GM03348 (cell line): ENCODE measurements around the gene MAP2.
"Not testable (repeated sequence)": the region's sequence is repeated elsewhere in the genome, so short reads cannot be mapped to it uniquely, and the experiment has no call there.

Experiments
- DNase-seq: peaks from one replicate; pipeline ENCODE4 v3.0.0; 2012; ENCODE audit warnings: low spot score

Gene MAP2

DNA sequence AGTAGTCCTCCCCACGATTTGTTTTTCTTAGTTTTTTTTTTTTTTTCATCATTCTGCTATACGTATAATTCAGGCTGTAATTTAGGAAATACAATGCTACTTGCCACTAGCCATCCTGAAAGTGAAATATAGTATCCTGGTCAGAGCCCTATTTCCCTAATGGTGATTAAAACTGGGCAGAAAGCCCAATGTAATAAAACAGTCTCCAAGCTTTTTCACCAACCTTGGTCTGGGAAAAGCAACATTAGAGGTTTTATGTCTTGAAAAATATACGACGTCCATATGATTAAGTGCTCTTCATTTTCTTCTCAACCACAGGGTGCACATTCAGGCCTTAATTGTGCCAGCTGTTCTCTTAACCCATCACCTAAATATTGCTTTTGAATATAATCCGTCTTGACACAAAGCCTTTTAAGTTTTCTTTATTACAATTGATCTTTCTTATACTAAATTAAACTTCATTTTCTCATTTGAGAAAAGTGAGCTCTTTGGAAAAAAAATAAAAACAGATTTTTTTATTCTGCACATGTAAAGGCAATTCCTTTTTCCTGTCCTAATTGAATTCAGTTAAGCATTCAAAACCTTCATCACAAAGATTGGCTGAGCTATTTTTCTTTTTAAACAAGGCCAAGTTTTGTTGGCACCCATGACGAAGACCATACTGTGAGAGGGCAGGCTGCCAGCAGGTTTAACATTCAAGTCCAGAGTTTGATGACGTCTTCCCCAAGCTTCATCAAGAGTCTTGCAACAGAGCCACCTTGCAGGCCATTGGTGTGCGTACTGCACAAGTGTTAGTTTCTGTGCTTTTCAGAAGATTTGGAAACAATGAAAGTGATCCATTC is 52.7 kb downstream of the MAP2 start:
- no peak for DNase-seq

DNA sequence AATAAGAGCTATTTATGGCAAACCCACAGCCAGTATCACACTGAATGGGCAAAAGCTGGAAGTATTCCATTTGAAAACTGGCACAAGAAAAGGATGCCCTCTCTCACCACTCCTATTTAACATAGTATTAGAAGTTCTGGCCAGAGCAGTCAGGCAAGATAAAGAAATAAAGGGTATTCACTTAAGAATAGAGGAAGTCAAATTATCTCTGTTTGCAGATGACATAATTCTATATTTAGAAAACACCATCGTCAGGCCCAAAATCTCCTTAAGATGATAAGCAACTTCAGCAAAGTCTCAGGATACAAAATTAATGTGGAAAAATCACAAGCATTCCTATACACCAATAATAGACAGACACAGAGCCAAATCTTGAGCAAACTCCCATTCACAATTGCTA is 68.4 kb downstream of the MAP2 start:
- DNase-seq, result not testable (repeated sequence)

DNA sequence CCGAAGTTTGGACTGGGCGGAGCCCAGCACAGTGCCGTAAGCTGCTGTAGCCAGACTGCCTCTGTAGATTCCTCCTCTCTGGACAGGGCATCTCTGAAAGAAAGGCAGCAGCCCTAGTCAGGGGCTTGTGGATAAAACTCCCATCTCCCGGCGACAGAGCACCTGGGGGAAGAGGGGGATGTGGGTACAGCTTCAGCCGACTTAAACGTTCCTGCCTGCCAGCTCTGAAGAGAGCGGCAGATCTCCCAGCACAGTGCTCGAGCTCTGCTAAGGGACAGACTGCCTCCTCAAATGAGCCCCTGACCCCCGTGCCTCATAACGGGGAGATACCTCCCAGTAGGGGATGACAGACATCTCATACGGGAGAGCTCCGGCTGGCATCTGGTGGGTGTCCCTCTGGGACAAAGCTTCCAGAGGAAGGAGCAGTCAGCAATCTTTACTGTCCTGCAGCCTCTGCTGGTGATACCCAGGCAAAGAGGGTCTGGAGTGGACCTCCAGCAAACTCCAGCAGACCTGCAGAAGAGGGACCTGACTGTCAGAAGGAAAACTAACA is 71.3 kb downstream of the MAP2 start:
- not testable (repeated sequence) for DNase-seq

DNA sequence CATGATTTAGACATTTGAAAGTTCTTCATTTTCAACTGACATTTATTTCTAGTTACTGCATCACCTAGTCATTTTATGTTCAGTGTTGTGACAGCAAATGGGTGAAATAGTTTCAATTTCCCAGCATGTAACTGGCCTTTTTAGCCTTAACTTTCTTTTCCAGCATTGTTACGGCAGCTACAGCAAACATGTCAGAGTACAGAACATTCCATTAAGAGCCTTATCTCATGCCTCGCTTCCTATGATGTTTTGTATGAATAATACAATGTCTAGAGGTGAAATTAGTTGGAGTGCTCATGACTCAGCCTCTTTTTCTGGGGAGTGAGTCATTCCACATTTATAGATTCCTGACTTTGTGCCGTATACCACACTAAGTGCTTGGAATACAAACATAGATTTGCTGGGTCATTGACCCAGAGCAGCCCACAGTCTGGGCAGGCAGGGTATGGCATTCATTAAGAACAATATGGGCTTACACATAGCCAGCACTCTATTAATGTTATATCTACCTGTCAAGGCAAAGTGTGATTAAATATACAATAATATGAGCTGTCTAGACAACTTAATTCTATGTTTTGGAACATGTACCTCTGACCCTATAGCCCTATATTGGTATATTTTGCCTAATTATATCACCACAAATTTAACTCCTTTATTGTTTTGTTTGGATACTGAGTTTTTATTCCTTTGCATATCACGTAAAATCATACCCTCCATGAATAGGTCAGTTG is 72.2 kb downstream of the MAP2 start:
- DNase-seq, result peak; percentile 83

DNA sequence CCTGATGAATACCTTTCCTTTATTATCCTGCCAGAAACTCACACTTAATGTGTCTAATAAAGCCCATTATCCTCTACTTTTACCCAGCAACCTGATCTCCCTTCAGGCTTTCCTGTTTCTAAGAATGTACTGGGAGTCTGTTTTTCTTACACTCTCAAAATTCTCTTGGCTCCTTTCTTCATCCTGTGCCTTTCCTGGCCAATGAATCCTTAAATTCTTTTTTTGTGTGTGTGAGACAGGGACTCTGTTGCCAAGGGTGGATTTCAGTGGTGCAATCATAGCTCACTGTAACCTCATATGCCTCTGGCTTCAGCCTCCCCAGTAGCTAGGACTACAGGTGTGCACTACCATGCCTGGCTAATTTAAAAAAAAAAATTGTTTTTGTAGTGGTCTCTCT is 72.7 kb downstream of the MAP2 start:
- DNase-seq, result peak; percentile 24

DNA sequence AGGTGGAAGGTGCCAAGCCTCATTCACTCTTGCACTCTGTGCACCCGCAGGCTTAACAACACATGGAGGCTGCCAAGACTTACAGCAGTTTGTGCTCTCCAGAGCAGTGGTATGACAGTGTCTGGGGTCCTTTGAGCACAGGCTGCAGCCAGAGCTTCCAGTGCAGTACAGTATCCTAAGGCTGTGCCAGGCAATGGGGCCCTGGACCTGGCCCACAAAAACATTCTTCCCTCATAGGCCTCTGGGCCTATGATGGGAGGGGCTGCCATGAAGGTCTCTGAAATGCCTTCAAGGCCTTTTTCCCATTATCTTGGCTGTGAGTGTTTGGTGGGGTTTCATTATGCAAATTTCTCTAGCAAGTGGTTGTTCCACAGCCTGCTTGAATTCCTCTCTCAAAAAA is 74.8 kb downstream of the MAP2 start:
- no peak for DNase-seq

DNA sequence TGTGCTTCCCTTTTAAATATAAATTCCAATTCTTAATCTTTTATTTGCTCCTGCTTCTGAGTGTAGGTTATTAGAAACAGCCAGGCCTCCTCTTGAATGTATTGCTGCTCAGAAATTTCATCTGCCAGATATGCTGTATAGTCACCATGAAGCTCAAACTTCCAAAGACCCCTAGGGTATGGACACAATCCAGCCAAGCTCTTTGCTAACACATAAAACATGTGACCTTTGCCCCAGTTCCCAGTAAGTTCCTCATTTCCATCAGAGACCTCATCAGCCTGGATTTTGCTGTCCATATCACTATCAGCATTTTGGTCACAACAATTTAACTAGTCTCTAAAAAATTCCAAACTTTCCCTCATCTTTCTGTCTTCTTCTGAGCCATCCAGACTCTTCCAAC is 75.2 kb downstream of the MAP2 start:
- no peak for DNase-seq

DNA sequence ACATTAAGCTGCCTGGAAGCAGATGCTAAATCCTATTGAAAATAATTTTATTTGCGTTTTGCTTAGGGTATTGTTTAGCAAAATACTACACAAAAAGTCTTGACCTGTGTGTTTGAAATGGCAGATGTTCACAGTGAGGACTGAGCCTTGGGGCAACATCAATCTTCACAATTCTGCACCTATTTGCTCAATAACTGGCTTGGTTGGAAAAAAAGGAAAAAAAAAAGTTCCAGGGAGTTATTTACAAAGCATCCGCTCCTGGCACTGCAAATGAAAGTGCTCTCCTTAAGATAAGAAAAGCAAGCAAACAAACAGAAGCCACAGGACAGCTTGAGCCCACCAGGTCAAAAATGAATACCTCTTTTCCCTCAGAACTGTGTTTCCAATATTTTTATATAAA is 77.7 kb downstream of the MAP2 start:
- DNase-seq, result no peak

DNA sequence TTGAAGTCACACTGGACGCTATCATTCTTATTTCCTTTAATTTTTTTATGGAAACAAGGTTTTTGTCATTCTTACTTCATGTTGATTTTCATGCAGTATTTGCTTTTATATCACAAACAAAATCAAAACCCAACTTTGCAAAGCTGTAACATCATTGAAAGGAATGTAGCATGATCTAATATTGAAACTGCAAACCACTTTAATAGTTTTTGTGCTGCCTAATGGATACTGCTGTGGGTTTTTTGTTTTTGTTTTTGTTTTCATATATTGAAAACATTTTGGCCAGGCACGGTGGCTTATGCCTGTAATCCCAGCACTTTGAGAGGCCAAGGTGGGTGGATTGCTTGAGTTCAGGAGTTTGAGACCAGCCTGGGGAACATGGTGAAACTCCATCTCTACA is 81.6 kb downstream of the MAP2 start:
- DNase-seq, result no peak

DNA sequence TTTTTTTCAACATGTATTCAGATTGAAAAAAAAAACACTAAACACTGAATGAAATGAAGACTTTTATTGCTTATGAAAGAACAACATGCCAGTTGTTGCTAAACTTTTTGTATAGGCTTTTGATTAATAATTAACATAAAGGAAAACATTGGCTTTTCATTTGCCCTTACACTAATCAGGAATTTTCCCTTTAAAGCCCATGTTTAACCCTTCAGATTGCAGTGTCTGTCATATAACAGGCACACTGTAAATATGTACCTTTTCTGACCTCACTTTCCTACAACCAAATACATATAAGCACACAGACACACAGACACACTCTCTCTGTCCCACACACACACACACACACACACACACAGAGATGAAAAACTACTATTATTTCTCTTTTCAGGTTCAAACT is 84.4 kb downstream of the MAP2 start:
- DNase-seq, result no peak

DNA sequence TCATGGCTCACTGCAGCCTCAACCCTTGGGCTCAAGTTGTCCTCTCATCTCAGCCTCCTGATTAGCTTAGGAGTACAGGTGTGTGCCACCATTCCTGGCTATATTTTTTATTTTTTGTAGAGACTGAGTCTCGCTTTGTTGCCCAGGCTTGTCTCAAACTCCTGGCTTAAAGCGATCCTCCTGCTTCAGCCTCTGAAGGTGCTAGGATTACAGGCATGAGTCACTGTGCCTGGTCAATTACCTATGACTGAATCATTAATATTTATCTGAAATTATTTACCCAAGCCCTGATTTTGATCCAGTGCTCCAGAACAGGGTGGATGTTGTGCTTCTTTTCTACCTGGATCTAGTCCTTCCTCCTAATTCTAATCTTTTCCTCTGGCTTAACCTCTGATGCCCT is 87.8 kb downstream of the MAP2 start:
- DNase-seq, result no peak

DNA sequence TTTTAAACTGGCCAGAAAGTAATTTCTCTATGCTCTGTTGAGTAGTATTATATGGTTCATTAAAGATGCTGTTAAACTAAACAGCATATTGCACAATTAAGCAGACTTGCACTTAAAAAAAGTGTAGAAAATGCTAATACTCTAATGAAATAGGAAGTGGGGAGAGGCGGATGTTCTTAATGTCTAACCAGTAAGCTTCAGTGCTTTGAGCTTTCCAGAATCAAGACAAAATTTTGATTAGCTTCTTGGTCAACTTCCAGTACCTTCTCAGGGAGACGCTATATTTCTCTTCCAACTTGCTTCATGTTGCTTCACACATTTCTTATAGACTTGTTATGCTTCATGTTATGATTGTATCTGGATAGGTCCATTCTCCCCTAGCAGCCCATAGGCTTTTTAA is 89.1 kb downstream of the MAP2 start:
- no peak for DNase-seq

DNA sequence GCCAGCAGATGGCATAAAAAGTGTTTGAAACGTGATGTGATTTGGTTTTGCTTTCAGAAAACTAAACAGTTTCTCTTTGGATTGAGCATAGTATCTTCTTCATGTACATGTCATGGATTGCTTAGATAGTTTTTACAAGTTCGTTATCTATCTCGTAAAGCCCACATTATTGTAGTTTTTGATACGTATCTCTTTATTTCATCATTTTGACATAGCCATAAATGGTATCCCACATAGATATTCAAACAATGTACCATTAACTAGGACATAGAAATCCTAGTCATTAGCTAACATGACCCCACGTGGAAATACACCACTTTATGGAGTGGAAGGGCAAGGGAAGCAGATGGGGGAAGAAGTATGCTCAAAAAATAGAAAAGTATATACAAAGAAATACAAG is 93.6 kb downstream of the MAP2 start:
- DNase-seq, result no peak

DNA sequence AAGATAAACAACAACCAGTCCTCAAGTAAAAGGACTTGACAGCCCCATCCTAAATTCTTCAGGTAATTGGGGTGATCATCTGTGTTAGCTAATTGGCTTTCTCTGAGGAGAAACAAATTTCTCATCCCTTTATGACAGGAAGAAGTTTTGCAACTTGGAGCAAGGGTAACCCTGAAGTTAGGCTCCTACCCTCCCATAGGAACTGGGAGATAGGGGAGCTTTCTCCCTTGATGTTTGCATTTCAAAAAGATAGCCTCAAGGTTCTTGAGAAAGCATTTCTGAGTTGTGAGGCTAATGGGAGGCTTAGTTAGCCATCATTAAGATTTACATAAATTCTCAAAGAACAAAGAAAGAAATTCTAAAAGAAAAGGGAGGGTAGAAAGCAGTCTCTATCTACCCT is 95.4 kb downstream of the MAP2 start:
- DNase-seq, result no peak

DNA sequence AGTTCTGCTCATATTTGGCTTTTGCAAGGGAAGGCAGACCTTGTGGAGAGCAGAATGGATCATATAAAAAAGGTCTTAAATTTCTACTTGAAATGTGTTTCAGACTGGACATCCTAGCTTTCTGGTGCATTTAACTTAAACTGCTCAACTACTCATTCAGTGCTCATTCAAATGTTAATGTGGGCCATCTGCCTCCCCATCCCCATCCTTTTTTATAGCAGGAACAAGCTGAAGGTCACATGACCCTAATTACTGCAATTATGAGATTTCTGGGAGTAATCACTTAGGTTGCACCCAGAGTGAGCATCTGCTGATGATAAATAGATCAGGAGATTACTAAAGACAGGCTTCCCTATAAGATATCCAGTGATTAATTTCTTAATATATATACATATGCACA is 96.1 kb downstream of the MAP2 start:
- no peak for DNase-seq

DNA sequence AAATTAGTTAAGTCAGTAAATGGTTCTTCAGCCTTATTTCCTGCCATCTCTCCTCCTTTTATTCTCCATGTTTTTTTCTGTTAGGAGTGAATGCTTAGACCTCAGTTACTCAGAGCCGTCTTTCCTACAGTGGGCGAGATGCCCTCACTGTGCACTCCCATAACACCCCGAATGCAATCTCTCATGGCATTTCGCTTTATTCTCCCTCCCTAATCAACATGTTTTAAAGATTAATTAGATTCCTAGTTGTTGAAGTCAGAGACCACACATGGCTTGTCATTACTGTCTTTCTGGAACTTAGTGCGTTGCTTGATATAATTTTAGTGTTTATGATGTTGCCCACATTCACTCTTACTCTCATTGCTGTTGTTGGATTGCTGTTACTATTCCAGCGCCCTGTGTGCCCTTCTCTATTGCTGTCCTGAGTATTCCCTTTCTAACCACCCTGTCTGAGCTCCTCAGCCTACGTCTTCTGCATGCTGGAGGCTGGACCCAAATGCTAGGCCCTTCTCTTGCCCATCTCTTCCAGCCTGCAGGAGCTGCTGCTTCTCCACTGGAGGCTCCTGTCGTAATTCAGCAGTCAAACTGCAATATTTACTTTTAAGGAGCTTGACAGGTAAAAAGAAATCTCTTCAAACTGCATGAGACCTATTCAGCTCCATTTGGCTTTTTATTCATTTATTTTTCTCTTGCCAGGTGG is 99.3 kb downstream of the MAP2 start:
- DNase-seq, result no peak

DNA sequence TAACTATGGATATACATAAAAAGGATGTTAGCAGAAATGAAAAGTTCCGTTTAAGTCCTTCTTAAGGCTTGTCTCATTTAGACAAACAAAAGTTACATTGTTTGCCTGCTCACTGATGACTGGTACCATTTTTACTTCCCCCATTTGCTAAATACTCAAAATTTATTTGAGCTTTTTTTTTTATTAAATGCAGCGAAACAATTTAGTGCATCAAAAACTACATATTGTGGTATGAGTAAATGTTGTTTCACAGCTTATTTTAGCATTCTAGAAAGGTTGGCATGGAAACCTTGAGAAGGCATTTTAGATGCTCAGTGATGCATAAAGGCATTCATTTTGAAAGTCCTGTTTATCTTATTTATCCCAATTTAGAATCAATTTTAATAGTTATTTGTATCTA is 100.0 kb downstream of the MAP2 start:
- DNase-seq, result no peak

DNA sequence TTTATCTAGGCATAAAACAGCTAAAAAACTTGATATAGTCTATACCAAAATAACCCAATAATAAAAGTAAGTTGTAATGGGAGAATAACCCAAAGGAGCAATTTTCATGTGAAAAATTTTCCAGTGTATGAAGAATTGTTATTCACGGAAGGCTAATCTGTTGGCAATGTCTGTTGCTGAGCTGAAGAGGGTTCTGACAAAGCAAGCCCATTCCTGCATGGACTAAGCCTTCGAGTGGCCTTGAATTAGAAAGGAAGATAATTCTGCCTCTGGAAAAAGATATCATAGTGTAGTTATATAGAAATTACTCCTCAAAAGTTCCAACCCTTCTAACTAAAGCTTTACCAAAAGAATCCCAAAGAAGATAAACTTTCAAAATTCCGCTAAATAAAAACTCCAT is 101.5 kb downstream of the MAP2 start:
- no peak for DNase-seq

DNA sequence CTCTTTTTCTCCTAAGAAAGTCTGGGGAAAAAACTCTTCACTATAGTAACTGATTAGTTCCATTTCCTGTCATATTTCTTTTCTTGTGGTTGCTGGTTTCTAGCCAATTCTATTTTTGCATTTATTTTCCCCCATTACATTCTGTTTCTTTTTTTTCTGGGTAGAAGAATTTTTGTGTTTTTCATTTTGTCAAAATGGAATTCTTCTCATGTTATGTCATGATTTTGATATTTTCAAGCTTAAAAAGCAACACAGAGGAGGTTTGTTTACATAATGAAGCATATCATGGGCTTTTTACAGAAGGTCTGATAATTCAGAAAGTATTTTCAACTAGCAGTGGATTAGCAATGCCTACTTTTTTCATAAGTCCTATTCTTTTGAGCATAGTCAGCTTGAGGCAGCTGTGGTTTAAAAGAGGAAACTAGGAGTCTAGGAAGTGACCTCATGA is 102.0 kb downstream of the MAP2 start:
- DNase-seq, result peak; percentile 49

DNA sequence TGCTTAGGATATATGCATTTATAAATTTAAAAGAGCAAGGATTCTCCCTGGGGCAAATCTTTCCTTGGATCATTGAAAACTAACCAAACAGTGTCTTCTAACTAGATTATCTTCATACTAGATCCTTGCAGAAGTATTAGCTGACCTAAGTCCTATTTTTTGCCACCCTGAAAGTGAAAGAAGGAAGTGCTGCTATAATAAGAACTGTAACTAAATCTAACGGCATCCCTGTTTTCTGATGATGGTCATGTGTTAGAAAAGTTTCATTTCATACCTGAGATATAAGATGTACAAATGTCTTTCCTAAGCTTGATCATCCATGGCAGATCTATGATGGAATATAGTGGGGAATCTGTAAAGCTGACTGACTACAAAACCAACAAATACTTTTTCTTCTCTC is 102.7 kb downstream of the MAP2 start:
- DNase-seq, result no peak

DNA sequence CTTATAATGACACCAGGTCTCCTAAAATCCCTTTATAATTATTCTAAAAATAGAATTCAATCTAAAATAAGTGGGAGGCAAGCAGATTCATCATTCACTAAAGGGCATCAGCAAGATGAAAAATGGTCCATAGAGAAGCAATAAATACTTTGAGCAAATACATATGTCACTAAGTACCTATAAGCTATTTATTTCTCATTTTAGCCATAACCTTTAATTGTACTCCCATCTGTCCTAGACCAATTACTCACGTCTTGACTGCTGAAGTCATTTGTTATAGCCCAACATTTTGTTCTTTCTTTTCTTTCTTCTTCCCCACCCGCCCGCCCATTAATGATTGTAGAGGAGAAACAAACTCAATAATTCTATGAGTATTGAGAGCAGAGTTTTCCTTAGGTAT is 105.7 kb downstream of the MAP2 start:
- no peak for DNase-seq

DNA sequence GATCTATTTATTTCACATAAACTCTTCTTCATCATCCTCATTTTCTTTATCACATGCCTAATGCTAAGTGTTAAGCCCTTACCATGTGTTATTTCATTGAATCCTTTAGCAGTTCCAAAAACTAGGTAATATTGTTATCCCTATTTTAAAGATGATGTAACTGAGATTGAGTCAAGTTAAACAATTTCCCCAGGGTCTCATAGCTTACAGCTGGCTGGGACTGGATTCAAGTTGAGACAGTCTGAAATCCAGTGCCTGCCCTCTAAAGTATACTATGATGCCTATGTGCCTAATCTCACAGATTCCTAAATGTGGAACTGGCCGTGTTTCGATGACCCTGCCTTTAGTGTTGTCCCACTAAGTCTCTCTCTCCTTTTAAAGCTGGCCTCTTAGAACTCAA is 108.5 kb downstream of the MAP2 start:
- DNase-seq, result no peak

DNA sequence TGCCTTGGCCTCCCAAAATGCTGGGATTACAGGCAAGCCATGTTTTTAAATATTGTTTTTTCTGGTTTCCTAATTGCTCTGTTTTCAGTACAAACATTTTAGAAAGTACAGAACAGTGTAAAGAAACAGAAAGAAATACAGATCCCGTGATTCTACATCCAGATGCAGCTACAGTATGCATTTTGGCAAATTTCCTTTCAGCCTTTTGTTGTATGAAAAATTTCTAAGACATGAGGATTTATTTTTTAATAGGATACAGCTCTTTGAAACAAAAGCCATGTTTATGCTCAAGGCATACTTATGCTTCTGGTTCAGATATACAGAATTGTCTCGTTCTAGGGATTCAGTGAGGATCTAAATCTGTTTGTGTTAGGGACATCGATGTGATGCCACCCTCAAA is 109.5 kb downstream of the MAP2 start:
- DNase-seq, result no peak
